ENCODE measurements around the gene SGSM2. TPM values are rescaled to one million over a fixed set of nuclear protein-coding genes. Genes with fewer than 3 reads are reported as not detected.

Gene SGSM2
- total and polyA plus RNA-seq, 2 of the 8 experiments (the other 6 are each of a cell fraction or from before 2014, with no cell fraction given) = 44.5 to 77.7 TPM

- TF ChIP-seq, protein P1, sequence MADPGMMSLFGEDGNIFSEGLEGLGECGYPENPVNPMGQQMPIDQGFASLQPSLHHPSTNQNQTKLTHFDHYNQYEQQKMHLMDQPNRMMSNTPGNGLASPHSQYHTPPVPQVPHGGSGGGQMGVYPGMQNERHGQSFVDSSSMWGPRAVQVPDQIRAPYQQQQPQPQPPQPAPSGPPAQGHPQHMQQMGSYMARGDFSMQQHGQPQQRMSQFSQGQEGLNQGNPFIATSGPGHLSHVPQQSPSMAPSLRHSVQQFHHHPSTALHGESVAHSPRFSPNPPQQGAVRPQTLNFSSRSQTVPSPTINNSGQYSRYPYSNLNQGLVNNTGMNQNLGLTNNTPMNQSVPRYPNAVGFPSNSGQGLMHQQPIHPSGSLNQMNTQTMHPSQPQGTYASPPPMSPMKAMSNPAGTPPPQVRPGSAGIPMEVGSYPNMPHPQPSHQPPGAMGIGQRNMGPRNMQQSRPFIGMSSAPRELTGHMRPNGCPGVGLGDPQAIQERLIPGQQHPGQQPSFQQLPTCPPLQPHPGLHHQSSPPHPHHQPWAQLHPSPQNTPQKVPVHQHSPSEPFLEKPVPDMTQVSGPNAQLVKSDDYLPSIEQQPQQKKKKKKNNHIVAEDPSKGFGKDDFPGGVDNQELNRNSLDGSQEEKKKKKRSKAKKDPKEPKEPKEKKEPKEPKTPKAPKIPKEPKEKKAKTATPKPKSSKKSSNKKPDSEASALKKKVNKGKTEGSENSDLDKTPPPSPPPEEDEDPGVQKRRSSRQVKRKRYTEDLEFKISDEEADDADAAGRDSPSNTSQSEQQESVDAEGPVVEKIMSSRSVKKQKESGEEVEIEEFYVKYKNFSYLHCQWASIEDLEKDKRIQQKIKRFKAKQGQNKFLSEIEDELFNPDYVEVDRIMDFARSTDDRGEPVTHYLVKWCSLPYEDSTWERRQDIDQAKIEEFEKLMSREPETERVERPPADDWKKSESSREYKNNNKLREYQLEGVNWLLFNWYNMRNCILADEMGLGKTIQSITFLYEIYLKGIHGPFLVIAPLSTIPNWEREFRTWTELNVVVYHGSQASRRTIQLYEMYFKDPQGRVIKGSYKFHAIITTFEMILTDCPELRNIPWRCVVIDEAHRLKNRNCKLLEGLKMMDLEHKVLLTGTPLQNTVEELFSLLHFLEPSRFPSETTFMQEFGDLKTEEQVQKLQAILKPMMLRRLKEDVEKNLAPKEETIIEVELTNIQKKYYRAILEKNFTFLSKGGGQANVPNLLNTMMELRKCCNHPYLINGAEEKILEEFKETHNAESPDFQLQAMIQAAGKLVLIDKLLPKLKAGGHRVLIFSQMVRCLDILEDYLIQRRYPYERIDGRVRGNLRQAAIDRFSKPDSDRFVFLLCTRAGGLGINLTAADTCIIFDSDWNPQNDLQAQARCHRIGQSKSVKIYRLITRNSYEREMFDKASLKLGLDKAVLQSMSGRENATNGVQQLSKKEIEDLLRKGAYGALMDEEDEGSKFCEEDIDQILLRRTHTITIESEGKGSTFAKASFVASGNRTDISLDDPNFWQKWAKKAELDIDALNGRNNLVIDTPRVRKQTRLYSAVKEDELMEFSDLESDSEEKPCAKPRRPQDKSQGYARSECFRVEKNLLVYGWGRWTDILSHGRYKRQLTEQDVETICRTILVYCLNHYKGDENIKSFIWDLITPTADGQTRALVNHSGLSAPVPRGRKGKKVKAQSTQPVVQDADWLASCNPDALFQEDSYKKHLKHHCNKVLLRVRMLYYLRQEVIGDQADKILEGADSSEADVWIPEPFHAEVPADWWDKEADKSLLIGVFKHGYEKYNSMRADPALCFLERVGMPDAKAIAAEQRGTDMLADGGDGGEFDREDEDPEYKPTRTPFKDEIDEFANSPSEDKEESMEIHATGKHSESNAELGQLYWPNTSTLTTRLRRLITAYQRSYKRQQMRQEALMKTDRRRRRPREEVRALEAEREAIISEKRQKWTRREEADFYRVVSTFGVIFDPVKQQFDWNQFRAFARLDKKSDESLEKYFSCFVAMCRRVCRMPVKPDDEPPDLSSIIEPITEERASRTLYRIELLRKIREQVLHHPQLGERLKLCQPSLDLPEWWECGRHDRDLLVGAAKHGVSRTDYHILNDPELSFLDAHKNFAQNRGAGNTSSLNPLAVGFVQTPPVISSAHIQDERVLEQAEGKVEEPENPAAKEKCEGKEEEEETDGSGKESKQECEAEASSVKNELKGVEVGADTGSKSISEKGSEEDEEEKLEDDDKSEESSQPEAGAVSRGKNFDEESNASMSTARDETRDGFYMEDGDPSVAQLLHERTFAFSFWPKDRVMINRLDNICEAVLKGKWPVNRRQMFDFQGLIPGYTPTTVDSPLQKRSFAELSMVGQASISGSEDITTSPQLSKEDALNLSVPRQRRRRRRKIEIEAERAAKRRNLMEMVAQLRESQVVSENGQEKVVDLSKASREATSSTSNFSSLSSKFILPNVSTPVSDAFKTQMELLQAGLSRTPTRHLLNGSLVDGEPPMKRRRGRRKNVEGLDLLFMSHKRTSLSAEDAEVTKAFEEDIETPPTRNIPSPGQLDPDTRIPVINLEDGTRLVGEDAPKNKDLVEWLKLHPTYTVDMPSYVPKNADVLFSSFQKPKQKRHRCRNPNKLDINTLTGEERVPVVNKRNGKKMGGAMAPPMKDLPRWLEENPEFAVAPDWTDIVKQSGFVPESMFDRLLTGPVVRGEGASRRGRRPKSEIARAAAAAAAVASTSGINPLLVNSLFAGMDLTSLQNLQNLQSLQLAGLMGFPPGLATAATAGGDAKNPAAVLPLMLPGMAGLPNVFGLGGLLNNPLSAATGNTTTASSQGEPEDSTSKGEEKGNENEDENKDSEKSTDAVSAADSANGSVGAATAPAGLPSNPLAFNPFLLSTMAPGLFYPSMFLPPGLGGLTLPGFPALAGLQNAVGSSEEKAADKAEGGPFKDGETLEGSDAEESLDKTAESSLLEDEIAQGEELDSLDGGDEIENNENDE (IDR thresholded peaks at IDR 0.05; ENCODE audit: insufficient replicate concordance, low read length) = no peak
- no peak for TF ChIP-seq SRF (IDR thresholded peaks at IDR 0.05; ENCODE audit: low read depth, low read length)
- TF ChIP-seq HDAC6 (IDR thresholded peaks at IDR 0.05; ENCODE audit: low read depth, low read length) = no peak
- TF ChIP-seq CTBP2 (IDR thresholded peaks at IDR 0.05; ENCODE audit: borderline replicate concordance, insufficient read depth, insufficient read length, low read length) = peak; percentile 11
- TF ChIP-seq RFX5 (IDR thresholded peaks at IDR 0.05; ENCODE audit: borderline replicate concordance, low read depth, low read length) = no peak
Observed at GRCh38 chr17:2399572-2400473, 62.5 kb downstream of the SGSM2 start (continued).

All from H1 (cell line).